Panc1 (cell line): Measurements from ENCODE around the gene ZNF584. TPM values are rescaled to one million over a fixed set of nuclear protein-coding genes. Genes with fewer than 3 reads are reported as not detected.
"Not testable (repeated sequence)": the region's sequence is repeated elsewhere in the genome, so short reads cannot be mapped to it uniquely, and the experiment has no call there.

Experiments
- ATAC-seq: fragments of 200-7000 bp; cut with Tn5 transposase; 2 replicates; pipeline ENCODE4 v1.9.1; 2020; ENCODE audit warnings: mild to moderate bottlenecking, moderate library complexity
- BruUV-seq: library from RNA; stranded (reverse); fragments of 400-500 nt; replicated peaks from 2 replicates; lab custom pipeline; 2021; lab: Mats Ljungman, UMichigan
- CTCF ChIA-PET: fragments of 300-600 bp; sonication (Branson Sonifier 250); formaldehyde crosslinking; loops from one replicate; lab custom pipeline; 2022; ENCODE audit warnings: antibody characterized with exemption; lab: Charles Lee
- POLR2A ChIA-PET: fragments of 300-600 bp; sonication (Branson Sonifier 250); formaldehyde crosslinking; loops from one replicate; lab custom pipeline; 2022; ENCODE audit warnings: antibody characterized with exemption; lab: Charles Lee
- DNase-seq: peaks from one replicate; pipeline ENCODE4 v3.0.0-alpha.2; 2010; ENCODE audit warnings: low read depth, low spot score
- H3K27ac ChIP-seq: 2 replicates; pipeline ENCODE4 v1.5.1; 2011; ENCODE audit warnings: mild to moderate bottlenecking, low read length, inconsistent platforms
- H3K27me3 ChIP-seq: fragments of 200-500 bp; sonication (Bioruptor generic); 2 replicates; pipeline ENCODE4 v1.6.0; 2014; ENCODE audit warnings: low read length, inconsistent platforms; ENCODE audit not compliant: control insufficient read depth, insufficient read depth
- H3K36me3 ChIP-seq: fragments of 200-500 bp; sonication (Bioruptor generic); 2 replicates; pipeline ENCODE4 v1.5.1; 2014; ENCODE audit warnings: inconsistent platforms, mild to moderate bottlenecking, low read length, moderate library complexity; ENCODE audit not compliant: control insufficient read depth, insufficient read depth
- H3K4me1 ChIP-seq: 2 replicates; pipeline ENCODE4 v1.5.1; 2011; ENCODE audit warnings: inconsistent platforms, mild to moderate bottlenecking, low read length, moderate library complexity; ENCODE audit not compliant: control insufficient read depth, insufficient read depth
- H3K4me3 ChIP-seq, 2 experiments: 2 replicates each; pipeline ENCODE4 v1.5.1; 2011 to 2012; ENCODE audit warnings: low read depth in 2 of 2, low read length in 2 of 2, mild to moderate bottlenecking in 2 of 2, inconsistent platforms in 1 of 2, moderate library complexity in 1 of 2
- H3K9me3 ChIP-seq: fragments of 200-500 bp; sonication (Bioruptor generic); 2 replicates; pipeline ENCODE4 v1.5.1; 2014; ENCODE audit warnings: low read depth, mild to moderate bottlenecking, inconsistent platforms, low read length, moderate library complexity; ENCODE audit not compliant: control insufficient read depth, insufficient read depth
- POLR2AphosphoS5 ChIP-seq: IDR thresholded peaks from 2 replicates; pipeline ENCODE4 v1.6.1; 2012; ENCODE audit warnings: mild to moderate bottlenecking, low read depth, low read length, moderate library complexity
- REST ChIP-seq, 2 experiments: IDR thresholded peaks; 2 replicates each; pipeline ENCODE4 v1.6.1; 2011 to 2012; ENCODE audit warnings: low read depth in 2 of 2, control low read depth in 1 of 2, low read length in 1 of 2, mild to moderate bottlenecking in 1 of 2, moderate library complexity in 1 of 2; ENCODE audit not compliant: insufficient read depth in 1 of 2
- SIN3A ChIP-seq: IDR thresholded peaks from 2 replicates; pipeline ENCODE4 v1.6.1; 2012; ENCODE audit warnings: low read depth, mild to moderate bottlenecking, low read length, moderate library complexity, borderline replicate concordance; ENCODE audit not compliant: insufficient read depth
- TCF7L2 ChIP-seq: IDR thresholded peaks from 2 replicates; pipeline ENCODE4 v1.6.1; 2011; ENCODE audit warnings: mild to moderate bottlenecking, low read depth, low read length, inconsistent platforms
- in situ Hi-C: cut with HindIII; loops from 2 replicates; pipeline ENCODE4 v1.10.0; 2016; ENCODE audit warnings: low sequenced_read_pairs, low pct_unique_long_range_greater_than_20kb
- intact Hi-C: fragments of 100-400 bp; cut with micrococcal nuclease; formaldehyde crosslinking; loops from one replicate; pipeline ENCODE4 v1.10.0; 2022; ENCODE audit not compliant: unreplicated experiment
- total RNA-seq: library from RNA; stranded (reverse); gene quantifications from one replicate; pipeline ENCODE4 v1.2.1, GENCODE V29; 2021; ENCODE audit not compliant: unreplicated experiment
- TF ChIP-seq, protein P1 (sequence below): fragments of 450-650 bp; IDR thresholded peaks from 2 replicates; pipeline ENCODE4 v1.5.1; 2017; ENCODE audit warnings: mild to moderate bottlenecking

The ZNF584 gene
- total RNA-seq, 1 experiment from 2014 or later: 29.0 TPM

- Histone ChIP-seq H3K36me3 (no peaks in the 10 kb centered on the region), H3K4me1 (no peaks in the 10 kb centered on the region), H3K9me3 (no peaks in the 10 kb centered on the region), H3K27ac (no peak overlapping the region), H3K4me3 (no peak overlapping the region), H3K27me3 (no peaks in the 10 kb centered on the region)
- ATAC-seq: no peak
- no peak for TF ChIP-seq POLR2AphosphoS5
- no peak for TF ChIP-seq REST (IDR thresholded peaks at IDR 0.05; ENCODE audit: insufficient read depth in 1 of 2, low read depth in 2 of 2, low read length in 1 of 2)
- TF ChIP-seq, protein P1, sequence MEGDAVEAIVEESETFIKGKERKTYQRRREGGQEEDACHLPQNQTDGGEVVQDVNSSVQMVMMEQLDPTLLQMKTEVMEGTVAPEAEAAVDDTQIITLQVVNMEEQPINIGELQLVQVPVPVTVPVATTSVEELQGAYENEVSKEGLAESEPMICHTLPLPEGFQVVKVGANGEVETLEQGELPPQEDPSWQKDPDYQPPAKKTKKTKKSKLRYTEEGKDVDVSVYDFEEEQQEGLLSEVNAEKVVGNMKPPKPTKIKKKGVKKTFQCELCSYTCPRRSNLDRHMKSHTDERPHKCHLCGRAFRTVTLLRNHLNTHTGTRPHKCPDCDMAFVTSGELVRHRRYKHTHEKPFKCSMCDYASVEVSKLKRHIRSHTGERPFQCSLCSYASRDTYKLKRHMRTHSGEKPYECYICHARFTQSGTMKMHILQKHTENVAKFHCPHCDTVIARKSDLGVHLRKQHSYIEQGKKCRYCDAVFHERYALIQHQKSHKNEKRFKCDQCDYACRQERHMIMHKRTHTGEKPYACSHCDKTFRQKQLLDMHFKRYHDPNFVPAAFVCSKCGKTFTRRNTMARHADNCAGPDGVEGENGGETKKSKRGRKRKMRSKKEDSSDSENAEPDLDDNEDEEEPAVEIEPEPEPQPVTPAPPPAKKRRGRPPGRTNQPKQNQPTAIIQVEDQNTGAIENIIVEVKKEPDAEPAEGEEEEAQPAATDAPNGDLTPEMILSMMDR: no peak
- TF ChIP-seq SIN3A: no peak
- no peak for TF ChIP-seq TCF7L2
- DNase-seq: no peak
- POLR2A ChIA-PET: interaction anchor here (0.6 to 1.3 kb wide), 2 partner anchors 12 to 28 kb away, joined by 5 to 6 read pairs; partner anchors contain the start of gene ZNF497
- intact Hi-C loops: no loop called here
- in situ Hi-C loops: no loop called here
- no TSS peak for BruUV-seq
- CTCF ChIA-PET: no interaction called here
Observed at GRCh38 chr19:58374200-58374599, 34.2 kb upstream of the ZNF584 start.

DNA sequence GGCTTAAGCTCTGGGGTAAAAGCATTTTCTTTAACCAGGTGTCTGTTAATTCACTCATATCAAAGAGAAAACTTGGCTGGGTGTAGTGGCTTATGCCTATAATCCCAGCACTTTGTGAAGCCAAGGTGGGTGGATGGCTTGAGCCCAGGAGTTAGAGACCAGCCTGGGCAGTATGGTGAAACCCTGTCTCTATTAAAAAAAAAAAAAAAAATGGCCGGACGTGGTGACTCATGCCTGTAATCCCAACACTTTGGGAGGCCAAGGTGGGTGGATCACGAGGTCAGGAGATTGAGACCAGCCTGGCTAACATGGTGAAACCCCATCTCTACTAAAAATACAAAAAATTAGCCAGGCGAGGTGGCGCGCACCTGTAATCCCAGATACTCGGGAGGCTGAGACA is 31.7 kb upstream of the ZNF584 start:
- H3K27ac ChIP-seq, POLR2A ChIA-PET, H3K9me3 ChIP-seq, H3K36me3 ChIP-seq, DNase-seq, H3K4me3 ChIP-seq, intact Hi-C loops, H3K4me1 ChIP-seq, in situ Hi-C loops, H3K27me3 ChIP-seq, ATAC-seq, BruUV-seq: not testable (repeated sequence)
- CTCF ChIA-PET: interaction anchor here (0.7 kb wide), 1 partner anchor 25 kb away, joined by 5 read pairs; no protein-coding TSS in a partner anchor

DNA sequence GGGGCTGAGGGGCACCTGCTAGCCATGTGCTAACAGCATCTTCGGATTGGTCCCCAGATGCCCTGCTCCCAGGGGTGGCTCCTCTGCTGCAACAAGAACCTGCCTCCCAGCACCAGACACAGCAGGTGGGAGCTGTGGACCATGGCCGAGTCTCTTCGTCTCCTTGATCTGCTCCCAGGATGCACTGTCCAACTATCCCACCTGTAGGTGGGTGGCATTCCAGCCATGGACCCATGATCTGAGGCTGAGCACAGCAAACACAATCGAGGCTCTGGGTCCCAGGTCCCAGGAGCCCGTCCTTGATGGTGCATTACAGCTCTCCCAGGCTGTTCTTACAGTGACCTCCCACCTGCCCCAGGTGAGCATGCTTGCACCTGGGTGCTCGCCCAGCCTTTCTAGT is 29.2 kb upstream of the ZNF584 start:
- DNase-seq (no peak), ATAC-seq (no peak)
- Histone ChIP-seq H3K27ac (no peak overlapping the region), H3K9me3 (no peaks in the 10 kb centered on the region), H3K36me3 (no peaks in the 10 kb centered on the region), H3K27me3 (no peaks in the 10 kb centered on the region), H3K4me1 (peaks cover 15% of the 10 kb centered on the region), H3K4me3 (no peak overlapping the region; a peak in 1 of 4 replicates)
- BruUV-seq: no TSS peak
- intact Hi-C loops (no loop called here), in situ Hi-C loops (no loop called here)
- TF ChIP-seq, protein P1: no peak
- TF ChIP-seq TCF7L2 (no peak), POLR2AphosphoS5 (no peak), SIN3A (no peak), REST (IDR thresholded peaks at IDR 0.05; ENCODE audit: insufficient read depth in 1 of 2, low read depth in 2 of 2, low read length in 1 of 2) (no peak)
- POLR2A ChIA-PET: interaction anchor here (0.5 kb wide), 1 partner anchor 19 kb away, joined by 11 read pairs; no protein-coding TSS in a partner anchor
- CTCF ChIA-PET: no interaction called here
